Bronchial epithelial cell (primary cell): Measurements from ENCODE around the gene PHLDB1. TPM values are rescaled to one million over a fixed set of nuclear protein-coding genes. Genes with fewer than 3 reads are reported as not detected.
A peak's percentile ranks its signal among the peaks of the same experiment; 100 is the strongest.

Source experiments
- DNase-seq: peaks from one replicate; pipeline ENCODE4 v3.0.0-alpha.2; 2010; ENCODE audit warnings: low read depth
- FAIRE-seq: peaks from 2 replicates; lab custom pipeline; 2011; peaks lifted over from hg19 to GRCh38; lab: Jason Lieb, UNC
- H3K27me3 ChIP-seq: 2 replicates; pipeline ENCODE4 v1.5.1; 2011; ENCODE audit warnings: low read length; ENCODE audit not compliant: control insufficient read depth, insufficient read depth
- H3K36me3 ChIP-seq: 2 replicates; pipeline ENCODE4 v1.5.1; 2011; ENCODE audit warnings: low read length; ENCODE audit not compliant: control insufficient read depth, insufficient read depth
- H3K4me3 ChIP-seq: 2 replicates; pipeline ENCODE4 v1.5.1; 2011; ENCODE audit warnings: mild to moderate bottlenecking, low read depth, low read length, control low read depth
- total RNA-seq: library from RNA; depleted of rRNA; stranded (reverse); fragments of >200 nt; gene quantifications from 2 replicates; pipeline ENCODE4 v1.2.1, GENCODE V29; 2014
- TF ChIP-seq, protein P1 (sequence below): IDR thresholded peaks from 2 replicates; pipeline ENCODE4 v1.5.1; 2011; ENCODE audit warnings: mild to moderate bottlenecking, moderate library complexity, low read length, control low read depth, inconsistent platforms; ENCODE audit not compliant: insufficient read depth, severe bottlenecking

Gene PHLDB1
- total RNA-seq, 1 donor from 2014 or later = 22.6 TPM

DNA sequence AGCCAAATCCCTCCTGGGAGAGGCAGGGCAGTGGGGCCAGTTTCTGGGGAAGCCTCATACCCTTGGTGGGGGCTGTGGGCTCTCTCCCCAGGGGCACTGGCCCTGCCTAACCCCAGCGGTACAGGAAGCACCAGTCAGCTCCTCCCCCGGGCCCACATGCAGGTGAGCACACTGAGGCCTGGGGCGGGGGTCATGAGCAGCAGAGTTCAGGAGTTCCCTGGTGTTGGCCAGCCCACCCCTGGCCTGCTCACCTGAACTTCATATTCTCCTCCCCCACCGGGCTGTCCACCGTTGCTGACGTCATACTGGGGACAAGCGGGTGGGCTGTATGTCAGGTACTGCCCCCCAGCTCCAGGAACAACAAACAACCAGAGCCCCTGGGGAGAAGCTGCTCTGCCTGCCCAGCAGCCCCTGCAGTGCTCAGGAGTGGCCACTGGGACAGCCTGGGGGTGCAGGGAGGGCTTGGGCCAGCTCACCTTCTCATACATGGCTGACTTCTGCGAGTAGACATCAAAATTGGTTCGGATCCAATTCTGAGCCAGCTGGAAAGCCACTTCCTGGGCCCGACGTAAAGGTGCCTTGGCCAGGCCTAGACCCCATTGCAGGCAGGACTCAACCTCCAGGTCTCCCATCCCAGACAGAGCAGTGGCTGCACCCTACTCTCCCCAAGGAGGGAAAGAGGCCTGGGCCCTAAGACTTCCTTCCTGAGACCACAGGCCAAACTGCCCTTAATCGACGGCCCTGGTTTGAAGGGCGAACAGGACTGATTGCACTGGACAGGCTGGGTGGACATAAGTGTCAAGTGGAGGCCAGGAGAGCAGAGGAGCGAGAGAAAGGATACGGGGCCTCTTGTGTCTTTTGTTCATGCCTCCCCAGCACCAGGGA is 51.3 kb downstream of the PHLDB1 start:
- TF ChIP-seq, protein P1, sequence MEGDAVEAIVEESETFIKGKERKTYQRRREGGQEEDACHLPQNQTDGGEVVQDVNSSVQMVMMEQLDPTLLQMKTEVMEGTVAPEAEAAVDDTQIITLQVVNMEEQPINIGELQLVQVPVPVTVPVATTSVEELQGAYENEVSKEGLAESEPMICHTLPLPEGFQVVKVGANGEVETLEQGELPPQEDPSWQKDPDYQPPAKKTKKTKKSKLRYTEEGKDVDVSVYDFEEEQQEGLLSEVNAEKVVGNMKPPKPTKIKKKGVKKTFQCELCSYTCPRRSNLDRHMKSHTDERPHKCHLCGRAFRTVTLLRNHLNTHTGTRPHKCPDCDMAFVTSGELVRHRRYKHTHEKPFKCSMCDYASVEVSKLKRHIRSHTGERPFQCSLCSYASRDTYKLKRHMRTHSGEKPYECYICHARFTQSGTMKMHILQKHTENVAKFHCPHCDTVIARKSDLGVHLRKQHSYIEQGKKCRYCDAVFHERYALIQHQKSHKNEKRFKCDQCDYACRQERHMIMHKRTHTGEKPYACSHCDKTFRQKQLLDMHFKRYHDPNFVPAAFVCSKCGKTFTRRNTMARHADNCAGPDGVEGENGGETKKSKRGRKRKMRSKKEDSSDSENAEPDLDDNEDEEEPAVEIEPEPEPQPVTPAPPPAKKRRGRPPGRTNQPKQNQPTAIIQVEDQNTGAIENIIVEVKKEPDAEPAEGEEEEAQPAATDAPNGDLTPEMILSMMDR = peak; percentile 30
- Histone ChIP-seq H3K36me3 (peaks cover 8% of the 10 kb centered on the region), H3K4me3 (no peak overlapping the region), H3K27me3 (no peaks in the 10 kb centered on the region)
- no peak for DNase-seq
- FAIRE-seq = no peak

DNA sequence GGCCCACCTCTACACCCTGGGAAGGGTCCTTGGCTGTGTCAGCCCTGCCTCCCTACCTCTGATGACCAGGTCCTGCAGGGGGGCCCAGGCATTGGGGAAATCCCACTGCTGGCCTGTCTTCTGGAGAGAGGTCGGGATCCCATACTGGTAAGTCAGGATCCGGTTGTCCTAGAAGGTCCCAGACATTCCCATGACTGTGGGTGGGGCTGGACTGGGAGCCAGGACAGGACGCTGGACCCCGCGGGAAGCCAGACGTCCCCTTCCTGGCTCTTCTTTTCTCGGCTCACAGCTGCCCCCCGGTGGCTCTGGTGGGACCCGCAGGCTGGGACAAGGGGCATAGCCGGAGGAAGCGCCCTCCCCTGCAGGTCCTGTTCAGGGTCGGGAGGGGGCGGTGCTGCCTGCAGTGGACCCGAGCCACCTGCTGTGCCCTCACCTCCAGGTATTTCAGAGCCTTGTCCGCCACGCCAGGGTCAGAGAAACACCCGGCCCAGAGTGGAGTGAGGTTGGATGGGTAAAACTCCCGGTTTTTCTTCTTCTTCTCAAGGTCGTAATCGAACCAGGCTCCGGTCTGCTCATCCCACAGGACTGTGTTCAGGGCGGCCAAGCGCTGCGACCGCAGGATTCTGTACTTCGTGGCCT is 52.0 kb downstream of the PHLDB1 start:
- Histone ChIP-seq H3K27me3 (no peaks in the 10 kb centered on the region), H3K4me3 (no peak overlapping the region), H3K36me3 (peaks cover 4% of the 10 kb centered on the region)
- TF ChIP-seq, protein P1 = peak; percentile 92
- DNase-seq (peak; percentile 59), FAIRE-seq (peak; percentile 36)

GRCh38 chr11:118659953-118660680 is 52.7 kb downstream of the PHLDB1 start:
- H3K27me3 ChIP-seq = no peaks in the 10 kb centered on the region
- DNase-seq = no peak
- no peak for FAIRE-seq
- peaks cover 4% of the 10 kb centered on the region for H3K36me3 ChIP-seq
- no peak overlapping the region for H3K4me3 ChIP-seq
- TF ChIP-seq, protein P1 = no peak

DNA sequence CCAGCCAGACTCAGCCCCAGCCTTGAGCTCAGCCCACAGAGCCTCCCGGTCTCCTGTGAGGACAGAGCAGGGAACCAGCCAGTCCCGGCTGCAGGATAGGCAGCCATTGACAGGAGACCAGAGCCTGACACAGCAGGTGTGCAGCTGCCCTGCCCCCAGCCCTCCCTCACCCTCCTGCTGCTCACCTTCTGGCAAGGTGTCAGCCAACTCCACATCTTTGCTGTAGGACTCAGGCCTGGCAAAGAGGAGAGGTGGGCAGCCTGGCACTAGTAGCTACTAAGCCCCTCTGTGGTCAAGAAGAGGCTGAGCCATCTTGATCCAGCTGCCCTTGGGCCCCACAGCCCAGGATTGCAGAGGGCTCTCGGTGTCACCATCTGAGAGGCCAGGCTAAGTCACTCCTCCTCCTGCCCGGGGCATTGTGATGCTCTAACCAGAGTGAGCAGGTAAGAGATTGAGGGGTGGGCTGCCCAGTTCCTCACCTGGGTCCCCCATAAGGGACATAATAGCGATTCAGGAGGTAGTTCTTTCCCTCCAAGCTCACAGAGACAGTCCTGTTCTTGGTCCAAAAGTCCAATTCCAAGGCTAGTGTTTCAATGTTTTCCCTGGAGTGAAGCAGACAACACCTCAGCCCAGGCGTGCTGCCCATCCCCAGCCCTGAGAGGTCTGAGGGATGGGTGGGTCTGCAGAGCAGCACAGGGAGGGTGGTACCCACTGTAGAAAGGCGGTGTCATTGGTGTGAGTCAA is 53.4 kb downstream of the PHLDB1 start:
- Histone ChIP-seq H3K36me3 (no peaks in the 10 kb centered on the region), H3K27me3 (no peaks in the 10 kb centered on the region), H3K4me3 (no peak overlapping the region)
- TF ChIP-seq, protein P1 = no peak
- FAIRE-seq (peak; percentile 64), DNase-seq (no peak)
